Glutamatergic neuron (in vitro differentiated cells): Measurements from ENCODE around the gene PRKD3. TPM values are rescaled to one million over a fixed set of nuclear protein-coding genes. Genes with fewer than 3 reads are reported as not detected.

ENCODE experiments used
- DNase-seq: peaks from one replicate; pipeline ENCODE4 v3.0.0; 2022
- H3K27ac Mint-ChIP-seq: one replicate; pipeline ENCODE4 v1.8.0; 2020; ENCODE audit warnings: mild to moderate bottlenecking, mixed read lengths, inconsistent platforms; ENCODE audit not compliant: unreplicated experiment
- H3K27me3 Mint-ChIP-seq: one replicate; pipeline ENCODE4 v1.8.0; 2020; ENCODE audit warnings: mild to moderate bottlenecking, moderate library complexity, mixed read lengths, inconsistent platforms; ENCODE audit not compliant: unreplicated experiment
- H3K36me3 Mint-ChIP-seq: one replicate; pipeline ENCODE4 v1.8.0; 2020; ENCODE audit warnings: mild to moderate bottlenecking, mixed read lengths, inconsistent platforms; ENCODE audit not compliant: unreplicated experiment
- H3K4me1 Mint-ChIP-seq: one replicate; pipeline ENCODE4 v1.8.0; 2020; ENCODE audit warnings: mild to moderate bottlenecking, low read depth, mixed read lengths, inconsistent platforms; ENCODE audit not compliant: unreplicated experiment
- H3K4me3 Mint-ChIP-seq: one replicate; pipeline ENCODE4 v1.8.0; 2020; ENCODE audit warnings: mild to moderate bottlenecking, mixed read lengths, inconsistent platforms; ENCODE audit not compliant: unreplicated experiment
- H3K9me3 Mint-ChIP-seq: one replicate; pipeline ENCODE4 v1.8.0; 2020; ENCODE audit warnings: mild to moderate bottlenecking, moderate library complexity, mixed read lengths, inconsistent platforms; ENCODE audit not compliant: unreplicated experiment
- total RNA-seq: library from RNA; stranded (reverse); fragmentation: NEBNext Ultra II Directional; extraction: Animal tissue kit (Norgen Biotek cat#: 25700); gene quantifications from one replicate; pipeline ENCODE4 v1.2.1, GENCODE V29; 2021; ENCODE audit not compliant: unreplicated experiment
- TF ChIP-seq, protein P1 (sequence below): fragments of 200-600 bp; sonication (generic); IDR thresholded peaks from one replicate; pipeline ENCODE4 v1.5.0; 2021; ENCODE audit not compliant: partially characterized antibody, unreplicated experiment

The PRKD3 gene
- total RNA-seq, 1 donor from 2014 or later: 47.9 TPM

DNA sequence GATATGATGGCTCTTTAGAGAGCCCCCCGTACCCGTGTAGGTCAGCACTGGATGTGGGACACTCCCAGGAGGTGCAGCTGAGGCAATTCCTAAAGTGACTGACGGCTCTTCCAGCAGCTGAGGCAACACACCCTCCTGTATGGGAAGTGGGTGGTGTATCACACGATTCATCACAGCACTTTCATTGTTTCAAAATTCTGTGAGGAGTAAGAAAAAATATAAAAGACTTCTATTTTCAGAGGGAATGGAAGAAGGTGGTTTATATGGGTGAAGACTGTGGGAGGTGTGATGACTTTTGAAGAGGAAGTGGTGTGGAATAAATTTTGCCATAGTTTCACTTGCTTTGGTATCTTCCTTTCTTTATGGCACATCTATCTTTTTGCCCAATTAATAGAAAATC, 42.1 kb upstream of the PRKD3 start:
- H3K27ac Mint-ChIP-seq: no peak overlapping the region
- H3K36me3 Mint-ChIP-seq: no peaks in the 10 kb centered on the region
- no peaks in the 10 kb centered on the region for H3K9me3 Mint-ChIP-seq
- TF ChIP-seq, protein P1, sequence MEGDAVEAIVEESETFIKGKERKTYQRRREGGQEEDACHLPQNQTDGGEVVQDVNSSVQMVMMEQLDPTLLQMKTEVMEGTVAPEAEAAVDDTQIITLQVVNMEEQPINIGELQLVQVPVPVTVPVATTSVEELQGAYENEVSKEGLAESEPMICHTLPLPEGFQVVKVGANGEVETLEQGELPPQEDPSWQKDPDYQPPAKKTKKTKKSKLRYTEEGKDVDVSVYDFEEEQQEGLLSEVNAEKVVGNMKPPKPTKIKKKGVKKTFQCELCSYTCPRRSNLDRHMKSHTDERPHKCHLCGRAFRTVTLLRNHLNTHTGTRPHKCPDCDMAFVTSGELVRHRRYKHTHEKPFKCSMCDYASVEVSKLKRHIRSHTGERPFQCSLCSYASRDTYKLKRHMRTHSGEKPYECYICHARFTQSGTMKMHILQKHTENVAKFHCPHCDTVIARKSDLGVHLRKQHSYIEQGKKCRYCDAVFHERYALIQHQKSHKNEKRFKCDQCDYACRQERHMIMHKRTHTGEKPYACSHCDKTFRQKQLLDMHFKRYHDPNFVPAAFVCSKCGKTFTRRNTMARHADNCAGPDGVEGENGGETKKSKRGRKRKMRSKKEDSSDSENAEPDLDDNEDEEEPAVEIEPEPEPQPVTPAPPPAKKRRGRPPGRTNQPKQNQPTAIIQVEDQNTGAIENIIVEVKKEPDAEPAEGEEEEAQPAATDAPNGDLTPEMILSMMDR: no peak
- no peak for DNase-seq
- H3K27me3 Mint-ChIP-seq: no peaks in the 10 kb centered on the region
- no peaks in the 10 kb centered on the region for H3K4me1 Mint-ChIP-seq
- no peak overlapping the region for H3K4me3 Mint-ChIP-seq

DNA sequence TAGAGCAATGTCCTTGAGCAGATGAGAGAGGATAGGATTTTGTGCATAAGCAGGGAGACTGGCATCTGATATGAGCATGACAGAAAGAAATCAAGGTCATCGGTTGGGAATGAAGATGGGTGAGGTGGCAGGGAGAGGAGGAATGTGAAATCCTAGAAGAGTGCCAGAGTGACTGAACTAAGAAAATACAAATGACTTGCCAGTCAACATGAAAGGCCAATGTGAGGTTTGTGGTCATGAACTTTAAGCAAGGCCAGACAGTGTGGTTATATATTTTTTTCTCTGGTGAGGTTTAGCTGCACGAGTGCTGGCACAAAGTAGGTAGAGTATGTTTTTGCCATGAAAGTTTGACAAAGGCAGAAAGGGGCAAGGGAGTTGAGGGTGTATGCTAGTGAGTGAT, 41.0 kb upstream of the PRKD3 start:
- Mint-ChIP-seq H3K4me3 (no peak overlapping the region), H3K36me3 (no peaks in the 10 kb centered on the region), H3K27ac (no peak overlapping the region), H3K4me1 (no peaks in the 10 kb centered on the region), H3K9me3 (no peaks in the 10 kb centered on the region), H3K27me3 (no peaks in the 10 kb centered on the region)
- no peak for DNase-seq
- TF ChIP-seq, protein P1: no peak

DNA sequence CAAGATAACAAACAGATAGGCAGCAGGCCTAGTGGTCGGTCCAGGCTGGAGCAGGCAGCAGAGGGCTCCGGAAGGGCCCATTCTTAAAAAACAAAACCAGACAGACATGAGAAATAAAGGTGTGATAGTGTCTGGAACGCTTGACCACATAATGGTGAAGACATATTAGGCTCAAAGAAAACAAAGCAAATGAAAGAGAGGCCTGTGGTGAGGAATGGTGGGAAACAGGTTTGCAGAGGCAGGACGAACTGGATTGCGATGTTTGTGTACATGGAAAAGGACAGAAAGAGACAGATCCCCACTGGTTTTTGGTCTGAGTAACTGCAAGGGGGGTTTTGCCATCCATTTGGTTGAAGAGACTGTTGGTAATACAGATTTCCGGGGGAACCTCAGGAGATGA, 39.7 kb upstream of the PRKD3 start:
- no peaks in the 10 kb centered on the region for H3K4me1 Mint-ChIP-seq
- H3K36me3 Mint-ChIP-seq: no peaks in the 10 kb centered on the region
- no peak for DNase-seq
- H3K27ac Mint-ChIP-seq: no peak overlapping the region
- H3K27me3 Mint-ChIP-seq: no peaks in the 10 kb centered on the region
- TF ChIP-seq, protein P1: no peak
- H3K4me3 Mint-ChIP-seq: no peak overlapping the region
- H3K9me3 Mint-ChIP-seq: no peaks in the 10 kb centered on the region

DNA sequence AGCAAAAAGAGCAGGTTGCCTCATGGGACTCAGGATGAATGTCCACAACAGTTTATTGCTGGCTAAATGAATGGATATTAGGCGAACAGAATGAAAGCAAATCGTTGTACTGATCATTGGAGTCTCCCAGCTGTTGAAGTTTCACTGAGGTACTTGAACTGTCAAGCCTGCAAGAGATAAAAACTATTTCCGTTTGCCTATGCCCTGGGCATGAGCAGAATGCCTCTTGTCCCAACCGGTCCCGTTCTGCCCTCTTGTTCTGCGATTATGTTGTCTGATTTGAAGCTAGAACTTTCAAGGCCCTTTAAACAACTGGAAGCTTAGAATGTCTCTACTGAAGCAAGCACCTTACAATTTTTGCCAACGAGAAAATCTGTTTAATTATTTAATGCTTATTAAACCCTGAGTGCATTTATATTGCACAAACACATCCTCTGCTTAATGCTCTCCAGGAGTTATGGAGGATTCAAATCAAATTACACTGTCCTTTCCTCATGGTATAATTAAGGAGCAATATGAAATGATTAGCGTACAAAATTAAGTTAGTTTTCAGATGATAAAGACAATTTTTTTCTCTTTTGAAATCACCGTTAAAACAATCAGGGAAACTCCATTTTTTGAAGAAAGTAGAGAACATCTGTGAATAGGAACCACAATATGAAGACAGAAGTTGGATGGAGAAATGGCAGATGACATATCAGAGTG, 37.5 kb upstream of the PRKD3 start:
- no peak for DNase-seq
- Mint-ChIP-seq H3K36me3 (no peaks in the 10 kb centered on the region), H3K4me3 (no peak overlapping the region), H3K27ac (no peak overlapping the region), H3K9me3 (peaks cover 2% of the 10 kb centered on the region), H3K27me3 (no peaks in the 10 kb centered on the region), H3K4me1 (no peaks in the 10 kb centered on the region)
- TF ChIP-seq, protein P1: no peak

DNA sequence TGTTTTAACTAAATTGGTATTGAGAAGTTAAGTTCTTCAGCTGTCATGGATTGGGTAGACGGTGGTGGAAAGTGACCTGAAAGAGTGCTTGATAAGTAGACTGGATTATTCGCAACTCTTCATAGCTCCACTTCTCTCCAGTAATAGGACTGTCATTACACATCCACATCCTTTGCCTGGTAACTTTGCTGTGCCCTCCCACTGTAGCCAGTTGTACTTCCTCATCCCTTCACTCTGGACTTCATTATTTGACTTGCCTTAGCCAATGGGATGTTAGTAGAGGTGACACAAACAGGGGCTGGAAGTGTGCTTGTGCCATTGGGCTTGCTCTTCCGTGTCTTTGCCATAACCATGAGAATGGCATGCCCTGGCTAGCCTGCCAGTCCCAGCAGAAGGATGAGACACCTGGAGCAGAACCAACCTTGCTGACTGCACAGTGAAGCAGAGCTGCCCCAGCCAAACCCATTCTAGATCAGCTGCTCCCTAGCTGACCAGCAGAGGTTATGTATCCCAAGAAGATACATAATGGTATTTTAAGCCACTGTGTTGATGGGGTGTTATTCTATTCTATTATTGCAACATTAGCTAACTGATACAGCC, 36.7 kb upstream of the PRKD3 start:
- Mint-ChIP-seq H3K9me3 (peaks cover 2% of the 10 kb centered on the region), H3K27me3 (no peaks in the 10 kb centered on the region), H3K4me3 (no peak overlapping the region), H3K4me1 (peaks cover 3% of the 10 kb centered on the region), H3K36me3 (no peaks in the 10 kb centered on the region), H3K27ac (no peak overlapping the region)
- no peak for DNase-seq
- TF ChIP-seq, protein P1: no peak
